ENCODE measurements around the gene FOXJ3.

FOXJ3 gene

GRCh38 chr1:42183210-42183956 lies 151.7 kb downstream of the FOXJ3 start:
- Mint-ChIP-seq H3K4me3 (no peak overlapping the region), H3K36me3 (ENCODE audit: low read depth) (peaks cover 42% of the 10 kb centered on the region), H3K27ac (peak overlapping the region; percentile 6), H3K9me3 (no peaks in the 10 kb centered on the region), H3K4me1 (no peaks in the 10 kb centered on the region), H3K27me3 (ENCODE audit: low read depth, poor library complexity) (no peaks in the 10 kb centered on the region)
- DNase-seq = no peak
- TF ChIP-seq, protein P1, sequence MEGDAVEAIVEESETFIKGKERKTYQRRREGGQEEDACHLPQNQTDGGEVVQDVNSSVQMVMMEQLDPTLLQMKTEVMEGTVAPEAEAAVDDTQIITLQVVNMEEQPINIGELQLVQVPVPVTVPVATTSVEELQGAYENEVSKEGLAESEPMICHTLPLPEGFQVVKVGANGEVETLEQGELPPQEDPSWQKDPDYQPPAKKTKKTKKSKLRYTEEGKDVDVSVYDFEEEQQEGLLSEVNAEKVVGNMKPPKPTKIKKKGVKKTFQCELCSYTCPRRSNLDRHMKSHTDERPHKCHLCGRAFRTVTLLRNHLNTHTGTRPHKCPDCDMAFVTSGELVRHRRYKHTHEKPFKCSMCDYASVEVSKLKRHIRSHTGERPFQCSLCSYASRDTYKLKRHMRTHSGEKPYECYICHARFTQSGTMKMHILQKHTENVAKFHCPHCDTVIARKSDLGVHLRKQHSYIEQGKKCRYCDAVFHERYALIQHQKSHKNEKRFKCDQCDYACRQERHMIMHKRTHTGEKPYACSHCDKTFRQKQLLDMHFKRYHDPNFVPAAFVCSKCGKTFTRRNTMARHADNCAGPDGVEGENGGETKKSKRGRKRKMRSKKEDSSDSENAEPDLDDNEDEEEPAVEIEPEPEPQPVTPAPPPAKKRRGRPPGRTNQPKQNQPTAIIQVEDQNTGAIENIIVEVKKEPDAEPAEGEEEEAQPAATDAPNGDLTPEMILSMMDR (IDR thresholded peaks at IDR 0.05) = no peak

DNA sequence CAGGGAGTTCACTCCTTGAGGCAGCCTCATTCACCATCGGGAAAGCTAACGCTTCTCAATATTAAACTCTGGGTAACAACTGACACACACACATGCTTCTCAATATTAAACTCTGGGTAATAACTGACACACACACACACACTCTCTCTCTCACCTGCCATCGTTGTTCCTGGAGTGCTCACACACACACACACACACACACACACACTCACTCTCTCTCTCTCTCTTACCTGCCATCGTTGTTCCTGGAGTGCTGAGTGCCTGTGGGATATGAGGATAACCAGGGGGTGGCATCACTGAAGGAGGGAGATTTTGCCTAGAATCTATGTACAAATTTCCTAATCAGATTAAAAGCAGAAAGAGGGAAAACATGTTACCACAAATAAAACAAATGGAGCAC lies 153.3 kb downstream of the FOXJ3 start:
- TF ChIP-seq, protein P1 (IDR thresholded peaks at IDR 0.05) = no peak

DNA sequence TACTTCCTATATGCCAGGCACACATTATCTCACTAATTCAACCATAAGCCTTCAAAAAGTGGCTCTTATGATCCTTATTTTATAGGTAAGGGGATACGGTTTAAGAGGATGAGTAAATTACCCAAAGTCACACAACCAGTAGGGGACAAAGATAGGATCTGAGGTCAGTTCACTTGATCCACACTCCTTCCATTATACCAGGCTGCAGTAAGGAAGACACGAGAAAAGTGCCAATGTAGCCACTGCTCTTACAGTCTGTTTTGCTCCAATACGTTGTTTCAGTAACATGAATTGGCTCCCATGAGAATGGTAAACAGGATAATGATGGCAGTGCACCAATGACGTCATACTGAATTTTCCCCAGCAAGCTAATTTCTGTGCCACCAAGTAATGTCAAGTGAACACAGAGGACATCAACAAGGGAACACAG lies 155.1 kb downstream of the FOXJ3 start:
- TF ChIP-seq, protein P1 (IDR thresholded peaks at IDR 0.05) = no peak
- H3K9me3 Mint-ChIP-seq = no peaks in the 10 kb centered on the region
- no peak for DNase-seq
- H3K4me1 Mint-ChIP-seq = peaks cover 6% of the 10 kb centered on the region
- no peak overlapping the region for H3K4me3 Mint-ChIP-seq
- no peaks in the 10 kb centered on the region for H3K27me3 Mint-ChIP-seq (ENCODE audit: low read depth, poor library complexity)
- no peak overlapping the region for H3K27ac Mint-ChIP-seq
- peaks cover 15% of the 10 kb centered on the region for H3K36me3 Mint-ChIP-seq (ENCODE audit: low read depth)

More for the DNA sequence above, 153.3 kb downstream of the FOXJ3 start:
- Mint-ChIP-seq H3K4me3 (no peak overlapping the region), H3K36me3 (ENCODE audit: low read depth) (peaks cover 28% of the 10 kb centered on the region), H3K27ac (no peak overlapping the region), H3K9me3 (no peaks in the 10 kb centered on the region), H3K27me3 (ENCODE audit: low read depth, poor library complexity) (no peaks in the 10 kb centered on the region), H3K4me1 (peaks cover 6% of the 10 kb centered on the region)
- DNase-seq = no peak

GRCh38 chr1:42179275-42179674 lies 155.8 kb downstream of the FOXJ3 start:
- no peak overlapping the region for H3K4me3 Mint-ChIP-seq
- no peak overlapping the region for H3K27ac Mint-ChIP-seq
- peaks cover 6% of the 10 kb centered on the region for H3K4me1 Mint-ChIP-seq
- peaks cover 9% of the 10 kb centered on the region for H3K36me3 Mint-ChIP-seq (ENCODE audit: low read depth)
- no peaks in the 10 kb centered on the region for H3K27me3 Mint-ChIP-seq (ENCODE audit: low read depth, poor library complexity)
- no peak for DNase-seq
- no peaks in the 10 kb centered on the region for H3K9me3 Mint-ChIP-seq
- TF ChIP-seq, protein P1 (IDR thresholded peaks at IDR 0.05) = no peak

DNA sequence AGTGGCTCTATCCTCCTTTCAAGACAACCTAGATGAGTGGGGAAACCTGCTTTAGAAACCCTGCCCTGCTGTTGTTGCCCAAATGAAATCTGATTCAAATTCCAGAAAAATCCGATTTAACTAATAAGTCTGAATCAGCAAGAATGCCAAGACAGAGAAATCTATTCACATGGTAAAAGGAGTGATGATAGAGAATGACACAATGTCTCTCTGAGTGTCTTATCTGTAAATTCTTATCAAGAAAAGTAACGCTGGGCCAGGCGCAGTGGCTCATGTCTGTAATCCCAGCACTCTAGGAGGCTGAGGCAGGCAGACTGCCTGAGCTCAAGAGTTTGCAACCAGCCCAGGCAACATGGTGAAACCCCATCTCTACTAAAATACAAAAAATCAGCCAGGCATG lies 156.8 kb downstream of the FOXJ3 start:
- peaks cover 4% of the 10 kb centered on the region for H3K36me3 Mint-ChIP-seq (ENCODE audit: low read depth)
- no peaks in the 10 kb centered on the region for H3K27me3 Mint-ChIP-seq (ENCODE audit: low read depth, poor library complexity)
- peak overlapping the region; percentile 48 for H3K27ac Mint-ChIP-seq
- peaks cover 6% of the 10 kb centered on the region for H3K4me1 Mint-ChIP-seq
- H3K4me3 Mint-ChIP-seq = no peak overlapping the region
- DNase-seq = no peak
- no peaks in the 10 kb centered on the region for H3K9me3 Mint-ChIP-seq
- TF ChIP-seq, protein P1 (IDR thresholded peaks at IDR 0.05) = no peak

DNA sequence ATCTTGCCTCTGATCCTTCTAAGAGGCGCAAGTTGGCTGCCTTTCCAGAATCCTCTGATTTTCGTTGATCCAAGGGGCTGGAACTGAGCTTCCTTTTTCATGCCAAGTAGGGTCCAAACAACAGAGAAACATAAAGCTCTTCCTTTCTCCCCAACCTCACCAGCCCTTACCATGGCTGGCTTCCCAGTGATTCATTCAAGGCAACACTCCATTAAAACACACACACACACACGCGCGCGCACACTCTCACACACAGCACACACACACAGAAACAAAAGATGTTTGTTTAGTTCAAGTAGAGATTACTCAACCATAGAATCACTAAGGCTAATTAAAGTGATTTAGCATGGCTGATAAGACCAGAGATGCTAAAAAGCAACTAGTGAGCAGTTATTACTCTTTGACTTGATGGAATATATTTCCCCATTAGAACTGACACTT lies 157.5 kb downstream of the FOXJ3 start:
- Mint-ChIP-seq H3K4me1 (peaks cover 11% of the 10 kb centered on the region), H3K36me3 (ENCODE audit: low read depth) (peaks cover 4% of the 10 kb centered on the region), H3K9me3 (no peaks in the 10 kb centered on the region), H3K4me3 (no peak overlapping the region), H3K27me3 (ENCODE audit: low read depth, poor library complexity) (no peaks in the 10 kb centered on the region), H3K27ac (peak overlapping the region; percentile 64)
- TF ChIP-seq, protein P1 (IDR thresholded peaks at IDR 0.05) = no peak
- peak; percentile 24 for DNase-seq
